NK-92 (cell line): ENCODE measurements around the gene TPSB2.
"Not testable (repeated sequence)": the region's sequence is repeated elsewhere in the genome, so short reads cannot be mapped to it uniquely, and the experiment has no call there.

Experiments
- DNase-seq: peaks from one replicate; lab custom pipeline; 2025; ENCODE audit not compliant: unreplicated experiment; lab: John Stamatoyannopoulos, UW

TPSB2 gene

GRCh38 chr16:1241081-1241480 lies 11.1 kb upstream of the TPSB2 start:
- DNase-seq, result not testable (repeated sequence)

DNA sequence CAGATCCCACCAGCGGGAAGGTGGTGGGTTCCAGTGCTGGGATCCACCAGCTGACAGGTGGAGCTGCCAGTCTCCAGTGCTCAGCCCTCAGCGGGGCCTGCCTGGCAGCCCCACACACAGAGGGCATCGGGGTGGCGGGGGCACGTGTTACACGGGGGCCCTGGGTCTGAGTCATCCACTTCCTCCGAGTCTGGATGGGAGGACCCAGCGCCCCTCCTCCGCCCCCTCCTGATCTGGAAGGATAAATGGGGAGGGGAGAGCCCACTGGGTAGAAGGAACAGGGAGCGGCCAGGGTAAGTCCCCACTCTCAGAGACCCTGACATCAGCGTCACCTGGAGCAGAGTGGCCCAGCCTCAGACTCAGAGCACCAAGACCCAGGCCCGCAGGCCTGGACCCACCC lies 10.5 kb upstream of the TPSB2 start, which contains the start of gene TPSAB1:
TPSAB1 (plus strand) TSS at position 270 of the 400 bp plus-strand sequence. CDS start 234 bp downstream, outside the sequence.
- not testable (repeated sequence) for DNase-seq

- not testable (repeated sequence) for DNase-seq
Observed at GRCh38 chr16:1239575-1239974, 9.6 kb upstream of the TPSB2 start.

GRCh38 chr16:1238909-1239308 lies 8.9 kb upstream of the TPSB2 start:
- not testable (repeated sequence) for DNase-seq

GRCh38 chr16:1237990-1238389 lies 8.0 kb upstream of the TPSB2 start:
- DNase-seq, result no peak

DNA sequence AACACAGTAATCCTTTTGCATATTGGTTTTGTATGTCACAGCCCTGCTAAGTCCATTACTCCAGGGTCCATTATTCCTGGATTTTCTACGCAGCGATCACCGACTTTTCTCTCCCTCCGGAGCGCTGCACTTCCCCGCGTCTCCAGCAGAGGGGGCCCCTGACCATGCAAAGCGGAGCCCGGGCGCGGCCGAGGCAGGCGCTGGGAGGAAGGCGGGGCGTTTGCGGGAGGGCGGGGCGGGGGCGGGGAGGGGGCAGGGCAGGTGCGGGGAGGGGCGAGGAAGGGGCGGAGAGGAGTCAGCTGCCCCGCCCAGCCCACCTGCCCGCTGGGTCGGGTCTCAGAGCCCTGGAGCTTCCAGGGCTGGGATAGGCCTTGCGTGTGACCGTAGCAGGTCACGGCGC lies 6.7 kb upstream of the TPSB2 start:
- not testable (repeated sequence) for DNase-seq

GRCh38 chr16:1232049-1232748 lies 2.2 kb upstream of the TPSB2 start:
- not testable (repeated sequence) for DNase-seq

DNA sequence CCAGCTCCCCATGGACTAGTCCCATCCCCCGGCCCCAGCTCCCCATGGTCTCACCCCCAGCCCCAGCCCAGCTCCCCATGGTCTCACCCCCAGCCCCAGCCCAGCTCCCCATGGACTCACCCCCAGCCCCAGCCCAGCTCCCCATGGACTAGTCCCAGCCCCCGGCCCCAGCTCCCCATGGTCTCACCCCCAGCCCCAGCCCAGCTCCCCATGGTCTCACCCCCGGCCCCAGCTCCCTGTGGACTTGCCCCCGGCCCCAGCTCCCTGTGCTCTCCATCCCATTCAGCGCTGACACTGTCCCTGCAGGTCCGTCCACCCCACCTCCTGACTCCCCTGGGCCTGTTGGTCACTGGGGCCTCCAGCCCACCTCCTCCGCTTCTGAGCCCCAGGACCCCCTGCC lies 1.3 kb upstream of the TPSB2 start:
- DNase-seq, result not testable (repeated sequence)

DNA sequence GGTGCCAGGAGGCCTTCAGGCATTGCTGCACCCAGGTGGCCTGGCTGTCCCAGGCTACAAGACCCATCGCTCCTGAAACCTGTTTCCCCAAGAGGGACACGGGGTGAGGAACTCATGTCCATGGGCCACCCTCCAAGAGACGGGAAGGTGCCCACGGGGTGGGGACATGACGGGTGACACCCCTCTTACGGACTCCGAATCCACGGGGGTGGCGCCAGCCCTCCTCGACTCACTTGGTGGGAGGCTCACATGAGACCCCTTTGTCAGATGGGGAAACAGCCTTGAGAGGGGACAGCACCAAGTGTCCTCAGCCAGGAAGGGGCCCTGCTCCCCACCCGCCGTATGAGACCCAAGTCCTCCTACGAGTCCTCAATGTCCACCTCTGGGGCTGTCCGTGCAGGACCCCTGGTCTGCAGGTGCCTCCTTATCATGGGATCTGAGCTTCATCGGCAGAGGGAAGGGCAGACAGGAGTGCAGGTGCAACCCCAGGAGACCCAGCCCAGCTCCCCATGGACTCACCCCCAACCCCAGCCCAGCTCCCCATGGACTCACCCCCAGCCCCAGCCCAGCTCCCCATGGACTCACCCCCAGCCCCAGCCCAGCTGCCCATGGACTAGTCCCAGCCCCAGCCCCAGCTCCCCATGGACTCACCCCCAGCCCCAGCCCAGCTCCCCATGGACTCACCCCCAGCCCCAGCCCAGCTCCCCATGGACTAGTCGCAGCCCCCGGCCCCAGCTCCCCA lies 658 bp upstream of the TPSB2 start:
- DNase-seq, result not testable (repeated sequence)

- DNase-seq, result not testable (repeated sequence)
Observed at GRCh38 chr16:1229476-1229875, 508 bp downstream of the TPSB2 start.

- not testable (repeated sequence) for DNase-seq
Observed at GRCh38 chr16:1228227-1228626, 1.8 kb downstream of the TPSB2 start.

DNA sequence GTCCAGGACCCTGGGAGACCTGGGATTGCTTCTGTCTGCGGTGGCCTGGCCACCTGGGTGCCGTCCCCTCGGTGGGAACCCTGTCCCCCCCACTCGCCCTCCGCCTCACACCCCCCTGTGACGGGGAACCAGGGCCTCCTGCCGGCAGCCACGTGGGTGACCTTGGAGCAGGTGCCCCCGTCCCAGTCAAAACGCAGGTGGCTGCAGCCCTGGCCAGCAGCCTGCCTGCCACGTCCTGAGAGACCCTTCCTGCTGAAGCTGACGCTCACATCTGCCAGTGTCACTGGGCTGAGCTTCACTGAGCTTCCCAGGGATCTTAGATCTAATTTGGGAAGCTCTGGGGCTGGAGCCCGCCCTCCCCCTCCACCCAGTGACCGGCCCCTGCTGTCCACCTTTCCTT lies 3.3 kb downstream of the TPSB2 start:
- not testable (repeated sequence) for DNase-seq

DNA sequence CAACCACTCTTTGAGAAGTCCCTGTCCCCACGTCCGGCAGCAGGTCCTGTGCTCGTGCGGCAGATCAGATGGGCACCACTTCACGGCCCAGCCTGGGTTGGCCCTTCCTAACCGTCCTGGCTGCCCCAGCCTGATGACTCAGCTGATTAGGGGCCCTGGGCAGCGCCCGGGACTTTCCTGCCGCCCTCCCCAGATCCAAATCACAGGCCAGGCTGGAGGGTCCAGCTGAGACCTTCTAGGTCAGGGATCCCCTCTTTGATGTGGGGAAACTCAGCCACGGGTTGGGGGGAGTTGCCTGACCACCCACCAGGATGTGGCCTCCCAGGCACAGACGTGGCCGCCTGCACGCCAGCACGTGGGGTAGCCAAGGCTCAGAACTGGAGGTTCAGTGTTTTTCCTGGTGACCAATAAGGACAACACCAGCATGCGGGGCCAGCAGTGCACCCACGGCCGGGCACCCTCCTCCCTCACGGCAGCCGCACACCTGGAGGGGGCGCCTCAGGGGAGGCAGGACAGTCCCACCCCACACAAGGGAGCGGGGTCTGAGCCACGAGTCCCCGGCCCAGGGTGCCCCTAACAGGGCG lies 4.2 kb downstream of the TPSB2 start:
- DNase-seq, result not testable (repeated sequence)

DNA sequence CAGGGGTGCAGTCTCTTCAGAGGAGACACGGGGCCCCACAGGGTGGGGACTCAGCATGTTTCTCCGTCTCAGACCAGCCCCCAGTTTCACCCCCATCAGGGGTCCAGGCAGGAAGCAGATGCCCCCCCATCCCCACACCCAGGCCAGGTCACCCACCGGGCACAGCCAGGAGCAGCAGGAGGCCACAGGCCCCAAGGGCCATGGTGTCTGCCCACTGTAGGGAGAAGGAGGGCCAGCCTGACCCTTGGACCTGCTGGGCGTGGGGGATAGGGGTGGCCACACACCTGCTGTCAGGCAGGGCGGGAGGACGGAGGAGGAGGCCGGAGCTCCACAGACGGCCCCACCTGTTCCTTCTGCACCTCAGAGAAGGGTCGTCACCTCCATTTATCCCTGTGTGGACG lies 4.9 kb downstream of the TPSB2 start, which contains the start of gene TPSG1:
TPSG1 (minus strand) TSS at position 218 of the 401 bp plus-strand sequence; CDS start at position 202, 16 bp downstream.
- no peak for DNase-seq

DNA sequence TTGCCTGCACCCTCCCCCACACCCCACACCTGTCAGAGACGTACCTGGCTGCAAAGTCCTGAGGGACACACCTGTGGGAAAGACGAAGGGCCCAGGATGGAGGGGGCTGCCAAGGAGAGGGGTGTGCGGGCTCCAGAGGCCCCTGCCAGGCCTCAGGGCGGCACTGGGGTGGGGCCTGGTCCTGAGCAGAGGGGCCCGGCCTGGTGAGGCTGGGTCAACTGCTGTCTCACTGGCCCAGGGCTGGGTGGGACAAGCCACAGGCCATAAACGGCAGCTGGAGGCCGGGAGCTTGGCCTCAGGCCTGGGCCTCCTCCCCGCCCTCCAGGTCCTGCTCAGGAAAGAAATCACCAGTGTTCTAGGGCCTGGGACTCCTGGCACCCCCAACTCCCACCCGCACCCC lies 5.4 kb downstream of the TPSB2 start:
- DNase-seq, result no peak

- no peak for DNase-seq
Observed at GRCh38 chr16:1223355-1224214, 6.4 kb downstream of the TPSB2 start.

- DNase-seq, result no peak
Observed at GRCh38 chr16:1222553-1223354, 7.2 kb downstream of the TPSB2 start.

GRCh38 chr16:1221628-1222552 lies 8.1 kb downstream of the TPSB2 start:
- DNase-seq, result no peak
